BLaER1 (cell line): ENCODE results near the gene RINT1.
"Not testable (repeated sequence)": the region's sequence is repeated elsewhere in the genome, so short reads cannot be mapped to it uniquely, and the experiment has no call there.

ENCODE experiments used
- H3K27ac ChIP-seq: shearing (Covaris generic); formaldehyde crosslinking; 2 replicates; pipeline ENCODE4 v1.8.1; 2022
- H3K27me3 ChIP-seq: shearing (Covaris generic); formaldehyde crosslinking; 2 replicates; pipeline ENCODE4 v1.8.1; 2022
- H3K36me3 ChIP-seq: shearing (Covaris generic); formaldehyde crosslinking; 2 replicates; pipeline ENCODE4 v1.8.1; 2022
- H3K4me1 ChIP-seq: shearing (Covaris generic); formaldehyde crosslinking; 2 replicates; pipeline ENCODE4 v1.8.1; 2022
- H3K4me2 ChIP-seq: shearing (Covaris generic); formaldehyde crosslinking; 2 replicates; pipeline ENCODE4 v1.8.1; 2022
- H3K4me3 ChIP-seq: shearing (Covaris generic); formaldehyde crosslinking; 2 replicates; pipeline ENCODE4 v1.8.1; 2022
- H3K9ac ChIP-seq: shearing (Covaris generic); formaldehyde crosslinking; 2 replicates; pipeline ENCODE4 v1.8.1; 2022
- H3K9me3 ChIP-seq: shearing (Covaris generic); formaldehyde crosslinking; 2 replicates; pipeline ENCODE4 v1.8.1; 2022
- H4K20me1 ChIP-seq: shearing (Covaris generic); formaldehyde crosslinking; 2 replicates; pipeline ENCODE4 v1.8.1; 2022
- Cebpa-rat ChIP-seq: shearing (Covaris generic); IDR thresholded peaks from 2 replicates; pipeline ENCODE4 v1.8.1; 2022

The RINT1 gene

GRCh38 chr7:105594034-105594433 is 62.0 kb downstream of the RINT1 start:
- Histone ChIP-seq H3K9me3 (no peaks in the 10 kb centered on the region), H3K4me3 (no peak overlapping the region), H3K27me3 (no peaks in the 10 kb centered on the region), H4K20me1 (no peaks in the 10 kb centered on the region), H3K27ac (no peak overlapping the region), H3K36me3 (no peaks in the 10 kb centered on the region), H3K4me2 (no peak overlapping the region), H3K4me1 (peaks cover 3% of the 10 kb centered on the region), H3K9ac (no peak overlapping the region)
- TF ChIP-seq Cebpa-rat = no peak

GRCh38 chr7:105596866-105597265 is 64.9 kb downstream of the RINT1 start:
- no peak overlapping the region for H3K9ac ChIP-seq
- no peak overlapping the region for H3K27ac ChIP-seq
- H3K4me1 ChIP-seq = no peaks in the 10 kb centered on the region
- H3K36me3 ChIP-seq = no peaks in the 10 kb centered on the region
- H3K4me3 ChIP-seq = no peak overlapping the region
- no peak for TF ChIP-seq Cebpa-rat
- no peaks in the 10 kb centered on the region for H4K20me1 ChIP-seq
- H3K4me2 ChIP-seq = no peak overlapping the region
- no peaks in the 10 kb centered on the region for H3K9me3 ChIP-seq
- H3K27me3 ChIP-seq = no peaks in the 10 kb centered on the region

GRCh38 chr7:105599080-105599479 is 67.1 kb downstream of the RINT1 start:
- H3K4me2 ChIP-seq, H3K9ac ChIP-seq, H3K27me3 ChIP-seq, H3K4me1 ChIP-seq, H4K20me1 ChIP-seq, H3K27ac ChIP-seq, H3K9me3 ChIP-seq, H3K4me3 ChIP-seq, H3K36me3 ChIP-seq: not testable (repeated sequence)

GRCh38 chr7:105599551-105599950 is 67.5 kb downstream of the RINT1 start:
- Histone ChIP-seq H3K4me2 (no peak overlapping the region), H3K9ac (no peak overlapping the region), H4K20me1 (no peaks in the 10 kb centered on the region), H3K27me3 (no peaks in the 10 kb centered on the region), H3K36me3 (no peaks in the 10 kb centered on the region), H3K27ac (no peak overlapping the region), H3K4me1 (no peaks in the 10 kb centered on the region), H3K9me3 (no peaks in the 10 kb centered on the region), H3K4me3 (no peak overlapping the region)
- no peak for TF ChIP-seq Cebpa-rat

GRCh38 chr7:105600720-105601550 is 68.9 kb downstream of the RINT1 start:
- no peak overlapping the region for H3K4me2 ChIP-seq
- no peaks in the 10 kb centered on the region for H3K9me3 ChIP-seq
- no peaks in the 10 kb centered on the region for H3K27me3 ChIP-seq
- H4K20me1 ChIP-seq = no peaks in the 10 kb centered on the region
- TF ChIP-seq Cebpa-rat = no peak
- no peaks in the 10 kb centered on the region for H3K4me1 ChIP-seq
- no peak overlapping the region for H3K27ac ChIP-seq
- H3K4me3 ChIP-seq = no peak overlapping the region
- H3K36me3 ChIP-seq = no peaks in the 10 kb centered on the region
- no peak overlapping the region for H3K9ac ChIP-seq

GRCh38 chr7:105602325-105603305 is 70.6 kb downstream of the RINT1 start:
- Histone ChIP-seq H3K36me3 (no peaks in the 10 kb centered on the region), H3K9me3 (no peaks in the 10 kb centered on the region), H3K4me3 (no peak overlapping the region), H4K20me1 (no peaks in the 10 kb centered on the region), H3K9ac (no peak overlapping the region), H3K27ac (no peak overlapping the region), H3K4me2 (no peak overlapping the region), H3K4me1 (no peaks in the 10 kb centered on the region), H3K27me3 (no peaks in the 10 kb centered on the region)
- TF ChIP-seq Cebpa-rat = no peak

- no peak overlapping the region for H3K27ac ChIP-seq
- H3K36me3 ChIP-seq = peaks cover 30% of the 10 kb centered on the region
- H3K4me3 ChIP-seq = no peak overlapping the region
- H3K4me2 ChIP-seq = no peak overlapping the region
- no peaks in the 10 kb centered on the region for H4K20me1 ChIP-seq
- no peaks in the 10 kb centered on the region for H3K4me1 ChIP-seq
- H3K9me3 ChIP-seq = no peaks in the 10 kb centered on the region
- no peaks in the 10 kb centered on the region for H3K27me3 ChIP-seq
- no peak overlapping the region for H3K9ac ChIP-seq
- TF ChIP-seq Cebpa-rat = no peak
Observed at GRCh38 chr7:105610165-105610930, 78.3 kb downstream of the RINT1 start.

GRCh38 chr7:105611856-105612775 is 80.1 kb downstream of the RINT1 start:
- Histone ChIP-seq H4K20me1 (no peaks in the 10 kb centered on the region), H3K4me3 (no peak overlapping the region), H3K27me3 (no peaks in the 10 kb centered on the region), H3K9ac (no peak overlapping the region), H3K4me2 (no peak overlapping the region), H3K9me3 (no peaks in the 10 kb centered on the region), H3K36me3 (peaks cover 38% of the 10 kb centered on the region), H3K4me1 (no peaks in the 10 kb centered on the region), H3K27ac (no peak overlapping the region)
- TF ChIP-seq Cebpa-rat = no peak

- no peak overlapping the region for H3K9ac ChIP-seq
- no peaks in the 10 kb centered on the region for H3K9me3 ChIP-seq
- H3K4me3 ChIP-seq = no peak overlapping the region
- H3K36me3 ChIP-seq = peaks cover 45% of the 10 kb centered on the region
- H3K27ac ChIP-seq = no peak overlapping the region
- H3K27me3 ChIP-seq = no peaks in the 10 kb centered on the region
- no peak overlapping the region for H3K4me2 ChIP-seq
- no peaks in the 10 kb centered on the region for H4K20me1 ChIP-seq
- TF ChIP-seq Cebpa-rat = no peak
- H3K4me1 ChIP-seq = no peaks in the 10 kb centered on the region
Observed at GRCh38 chr7:105612806-105613205, 80.8 kb downstream of the RINT1 start.
